GM12801 (cell line): ENCODE results near the gene RAB11FIP3.

ENCODE experiments used
- CTCF ChIP-seq: IDR thresholded peaks from one replicate; pipeline ENCODE4 v1.5.1; 2011; ENCODE audit warnings: control low read depth; ENCODE audit not compliant: insufficient read length; ENCODE audit errors: extremely low read depth

RAB11FIP3 gene

GRCh38 chr16:426115-426905 is 861 bp downstream of the RAB11FIP3 start:
- TF ChIP-seq CTCF, result no peak

DNA sequence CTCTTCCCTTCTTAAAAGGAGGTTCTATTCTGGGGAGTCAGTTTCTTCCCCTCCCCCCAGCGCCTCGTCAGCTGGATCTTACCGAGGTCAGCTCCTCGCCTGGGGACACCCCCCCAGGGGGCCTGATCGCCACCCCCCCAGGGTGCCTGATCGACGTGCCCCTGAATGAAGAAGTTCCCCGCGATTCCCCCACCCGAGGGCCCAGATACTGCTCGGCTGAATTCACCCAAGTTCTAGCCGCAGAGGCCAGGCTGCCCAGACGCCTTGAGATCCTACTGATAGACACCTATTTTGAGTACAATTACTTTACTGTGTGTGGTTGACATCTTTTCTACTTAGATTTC is 1.4 kb downstream of the RAB11FIP3 start:
- TF ChIP-seq CTCF, result no peak

DNA sequence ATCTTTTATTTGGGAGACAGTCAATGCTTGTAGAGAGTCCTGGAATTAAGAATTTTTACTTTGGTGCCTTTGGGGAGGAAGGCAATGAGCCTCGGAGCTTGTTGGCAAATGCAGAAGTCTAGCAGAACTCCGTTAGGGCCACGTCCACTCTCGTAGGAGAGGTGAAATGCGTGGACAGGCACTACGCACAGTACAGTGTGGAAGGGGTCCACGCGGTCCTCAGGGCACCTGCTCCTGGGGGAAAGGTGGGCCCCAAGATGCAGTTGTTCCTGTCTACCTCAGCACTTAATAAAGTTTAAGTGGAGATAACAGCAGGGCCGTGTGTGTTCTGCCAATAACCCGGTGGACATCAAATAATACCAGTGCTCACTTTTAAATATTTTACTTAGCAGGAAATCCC is 1.8 kb downstream of the RAB11FIP3 start:
- TF ChIP-seq CTCF, result no peak

GRCh38 chr16:430904-431303 is 5.5 kb downstream of the RAB11FIP3 start:
- no peak for TF ChIP-seq CTCF

- TF ChIP-seq CTCF, result no peak
Observed at GRCh38 chr16:440627-441026, 15.2 kb downstream of the RAB11FIP3 start.

- no peak for TF ChIP-seq CTCF
Observed at GRCh38 chr16:441447-441846, 16.0 kb downstream of the RAB11FIP3 start.

- no peak for TF ChIP-seq CTCF
Observed at GRCh38 chr16:442976-443375, 17.5 kb downstream of the RAB11FIP3 start.
